Trophoblast cell (in vitro differentiated cells and primary cell): ENCODE results near the gene UBE2E2.

Experiments used
- DNase-seq, 2 donors: peaks; one replicate each; pipeline ENCODE4 v3.0.0-alpha.2; 2016
- H2AFZ ChIP-seq: 2 replicates; pipeline ENCODE4 v1.6.1; 2013; ENCODE audit warnings: low read length, moderate library complexity, mild to moderate bottlenecking; ENCODE audit not compliant: insufficient read depth, poor library complexity
- H2AK5ac ChIP-seq: 2 replicates; pipeline ENCODE4 v1.6.1; 2013; ENCODE audit warnings: mild to moderate bottlenecking, low read length
- H2BK120ac ChIP-seq: 2 replicates; pipeline ENCODE4 v1.6.1; 2013; ENCODE audit warnings: low read length, mild to moderate bottlenecking, moderate library complexity; ENCODE audit not compliant: insufficient read depth, poor library complexity
- H2BK12ac ChIP-seq: 2 replicates; pipeline ENCODE4 v1.6.1; 2013; ENCODE audit warnings: mild to moderate bottlenecking, low read length, moderate library complexity
- H2BK5ac ChIP-seq: 2 replicates; pipeline ENCODE4 v1.6.1; 2013; ENCODE audit warnings: low read length, low read depth, moderate library complexity, mild to moderate bottlenecking; ENCODE audit not compliant: poor library complexity
- H3K14ac ChIP-seq: 2 replicates; pipeline ENCODE4 v1.6.1; 2013; ENCODE audit warnings: mild to moderate bottlenecking, low read length
- H3K18ac ChIP-seq: 2 replicates; pipeline ENCODE4 v1.6.1; 2013; ENCODE audit warnings: mild to moderate bottlenecking, low read length
- H3K23ac ChIP-seq: 2 replicates; pipeline ENCODE4 v1.6.1; 2013; ENCODE audit warnings: low read length
- H3K27ac ChIP-seq: 2 replicates; pipeline ENCODE4 v1.5.1; 2013; ENCODE audit warnings: low read depth, mild to moderate bottlenecking, inconsistent platforms, low read length, moderate library complexity
- H3K27me3 ChIP-seq: 2 replicates; pipeline ENCODE4 v1.6.1; 2013; ENCODE audit warnings: inconsistent platforms, mild to moderate bottlenecking, low read length, moderate library complexity; ENCODE audit not compliant: insufficient read depth
- H3K36me3 ChIP-seq, 2 experiments: 1 replicate in 1 of 2; 2 replicates in 1 of 2; pipeline ENCODE4 v1.6.1; 2013; ENCODE audit warnings: low read length in 2 of 2, mild to moderate bottlenecking in 2 of 2, moderate library complexity in 1 of 2; ENCODE audit not compliant: insufficient read depth in 2 of 2, control insufficient read depth in 1 of 2
- H3K4ac ChIP-seq: 2 replicates; pipeline ENCODE4 v1.6.1; 2013; ENCODE audit warnings: low read depth, mild to moderate bottlenecking, low read length, moderate library complexity
- H3K4me1 ChIP-seq, 2 experiments: 1 replicate in 1 of 2; 2 replicates in 1 of 2; pipeline ENCODE4 v1.6.1; 2013; ENCODE audit warnings: low read length in 2 of 2, mild to moderate bottlenecking in 2 of 2, moderate library complexity in 1 of 2; ENCODE audit not compliant: insufficient read depth in 2 of 2, control insufficient read depth in 1 of 2
- H3K4me2 ChIP-seq: 2 replicates; pipeline ENCODE4 v1.6.1; 2013; ENCODE audit warnings: inconsistent platforms, mild to moderate bottlenecking, low read length, moderate library complexity
- H3K4me3 ChIP-seq: 2 replicates; pipeline ENCODE4 v1.5.1; 2013; ENCODE audit warnings: mild to moderate bottlenecking, low read depth, low read length, inconsistent platforms
- H3K79me1 ChIP-seq: one replicate; pipeline ENCODE4 v1.6.1; 2013; ENCODE audit warnings: low read length
- H3K79me2 ChIP-seq: 2 replicates; pipeline ENCODE4 v1.6.1; 2013; ENCODE audit warnings: low read length, mild to moderate bottlenecking; ENCODE audit not compliant: control insufficient read depth, insufficient read depth, poor library complexity
- H3K9ac ChIP-seq: 2 replicates; pipeline ENCODE4 v1.6.1; 2013; ENCODE audit warnings: mild to moderate bottlenecking, low read length
- H3K9me3 ChIP-seq: 2 replicates; pipeline ENCODE4 v1.6.1; 2013; ENCODE audit warnings: low read depth, mild to moderate bottlenecking, control low read depth, inconsistent platforms, low read length; ENCODE audit not compliant: insufficient read depth
- H4K12ac ChIP-seq: 2 replicates; pipeline ENCODE4 v1.6.1; 2013; ENCODE audit warnings: low read depth, mild to moderate bottlenecking, low read length, moderate library complexity
- H4K8ac ChIP-seq: 2 replicates; pipeline ENCODE4 v1.6.1; 2013; ENCODE audit warnings: low read depth, mild to moderate bottlenecking, low read length, moderate library complexity
- H4K91ac ChIP-seq: one replicate; pipeline ENCODE4 v1.6.1; 2013; ENCODE audit warnings: low read depth, mild to moderate bottlenecking, low read length, moderate library complexity
- WGBS: extraction: QIAGEN DNeasy Blood & Tissue Kit; methylation state at CpG from one replicate; pipeline ENCODE4 v1.1.7; 2013; ENCODE audit warnings: missing lambda C conversion rate; ENCODE audit not compliant: insufficient read length, insufficient coverage; ENCODE audit errors: extremely low coverage; 5-methylcytosine and 5-hydroxymethylcytosine counted together

Gene UBE2E2

GRCh38 chr3:23474580-23475357 is 271.6 kb downstream of the UBE2E2 start:
- Histone ChIP-seq H4K12ac (no peak overlapping the region), H3K4me3 (no peak overlapping the region), H3K9me3 (peaks cover 3% of the 10 kb centered on the region), H3K36me3 (no peaks in the 10 kb centered on the region), H2BK120ac (no peak overlapping the region), H2AK5ac (no peak overlapping the region), H3K27me3 (no peaks in the 10 kb centered on the region), H3K18ac (no peak overlapping the region), H2AFZ (no peak overlapping the region), H3K23ac (no peak overlapping the region), H2BK12ac (no peak overlapping the region), H4K8ac (no peak overlapping the region), H3K79me2 (no peaks in the 10 kb centered on the region), H3K9ac (no peak overlapping the region), H3K4me1 (peaks cover 0 to 2% of the 10 kb centered on the region in 2 experiments), H3K4ac (no peak overlapping the region), H4K91ac (no peak overlapping the region), H2BK5ac (no peak overlapping the region), H3K79me1 (no peaks in the 10 kb centered on the region), H3K14ac (no peak overlapping the region), H3K27ac (no peak overlapping the region), H3K4me2 (no peak overlapping the region)
- DNase-seq: no peak
- WGBS: no CpG with 5 or more reads among the region's 4 CpGs

GRCh38 chr3:23475446-23475845 is 272.3 kb downstream of the UBE2E2 start:
- Histone ChIP-seq H2BK120ac (no peak overlapping the region), H3K4ac (no peak overlapping the region), H2AFZ (no peak overlapping the region), H3K9me3 (peaks cover 3% of the 10 kb centered on the region), H3K4me1 (peaks cover 0 to 2% of the 10 kb centered on the region in 2 experiments), H3K27ac (no peak overlapping the region), H2BK5ac (no peak overlapping the region), H3K79me2 (no peaks in the 10 kb centered on the region), H3K9ac (no peak overlapping the region), H4K12ac (no peak overlapping the region), H3K23ac (no peak overlapping the region), H3K36me3 (no peaks in the 10 kb centered on the region), H2AK5ac (no peak overlapping the region), H4K8ac (no peak overlapping the region), H3K79me1 (no peaks in the 10 kb centered on the region), H3K27me3 (no peaks in the 10 kb centered on the region), H4K91ac (no peak overlapping the region), H3K18ac (no peak overlapping the region), H3K14ac (no peak overlapping the region), H3K4me2 (no peak overlapping the region), H3K4me3 (no peak overlapping the region), H2BK12ac (no peak overlapping the region)
- no CpG with 5 or more reads among the region's 2 CpGs for WGBS
- DNase-seq: peak in 1 of 2 donors; percentile 17

GRCh38 chr3:23479026-23479425 is 275.9 kb downstream of the UBE2E2 start:
- Histone ChIP-seq H4K91ac (no peak overlapping the region), H3K4me1 (peaks cover 0 to 2% of the 10 kb centered on the region in 2 experiments), H3K23ac (no peak overlapping the region), H3K9me3 (peaks cover 3% of the 10 kb centered on the region), H2BK120ac (no peak overlapping the region), H3K79me1 (no peaks in the 10 kb centered on the region), H3K27me3 (no peaks in the 10 kb centered on the region), H3K14ac (no peak overlapping the region), H4K8ac (no peak overlapping the region), H3K79me2 (no peaks in the 10 kb centered on the region), H2BK5ac (no peak overlapping the region), H2BK12ac (no peak overlapping the region), H2AFZ (no peak overlapping the region), H3K4me2 (no peak overlapping the region), H3K18ac (no peak overlapping the region), H2AK5ac (no peak overlapping the region), H3K4me3 (peak overlapping the region; percentile 20), H3K9ac (no peak overlapping the region), H3K27ac (no peak overlapping the region), H3K4ac (no peak overlapping the region), H4K12ac (no peak overlapping the region), H3K36me3 (no peaks in the 10 kb centered on the region)
- no peak for DNase-seq
- WGBS: no CpG with 5 or more reads among the region's 3 CpGs

GRCh38 chr3:23479615-23480328 is 276.6 kb downstream of the UBE2E2 start:
- Histone ChIP-seq H3K36me3 (no peaks in the 10 kb centered on the region), H3K79me1 (no peaks in the 10 kb centered on the region), H3K14ac (no peak overlapping the region), H3K23ac (no peak overlapping the region), H3K9me3 (peaks cover 3% of the 10 kb centered on the region), H3K18ac (no peak overlapping the region), H3K4me1 (peaks cover 0 to 2% of the 10 kb centered on the region in 2 experiments), H4K8ac (no peak overlapping the region), H3K27ac (no peak overlapping the region), H3K27me3 (no peaks in the 10 kb centered on the region), H4K91ac (no peak overlapping the region), H2BK120ac (no peak overlapping the region), H3K79me2 (no peaks in the 10 kb centered on the region), H4K12ac (no peak overlapping the region), H2AFZ (no peak overlapping the region), H3K4me2 (no peak overlapping the region), H3K4me3 (no peak overlapping the region), H2BK5ac (no peak overlapping the region), H2BK12ac (no peak overlapping the region), H2AK5ac (no peak overlapping the region), H3K9ac (no peak overlapping the region), H3K4ac (no peak overlapping the region)
- no CpG with 5 or more reads among the region's 7 CpGs for WGBS
- DNase-seq: no peak
